ENCODE data around the gene ADAMTSL3.

GRCh38 chr15:83889995-83890394, 236.1 kb downstream of the ADAMTSL3 start:
- TF ChIP-seq EP300 (IDR thresholded peaks at IDR 0.05; ENCODE audit: borderline replicate concordance) (no peak), TAF1 (IDR thresholded peaks at IDR 0.05; ENCODE audit: low read depth) (no peak), RAD21 (IDR thresholded peaks at IDR 0.05; ENCODE audit: low read depth) (no peak), TEAD4 (IDR thresholded peaks at IDR 0.05) (no peak), YY1 (IDR thresholded peaks at IDR 0.05; ENCODE audit: low read depth) (no peak), CREB1 (IDR thresholded peaks at IDR 0.05; ENCODE audit: low read depth) (no peak), CEBPB (IDR thresholded peaks at IDR 0.05) (no peak)
- TF ChIP-seq, protein P1, sequence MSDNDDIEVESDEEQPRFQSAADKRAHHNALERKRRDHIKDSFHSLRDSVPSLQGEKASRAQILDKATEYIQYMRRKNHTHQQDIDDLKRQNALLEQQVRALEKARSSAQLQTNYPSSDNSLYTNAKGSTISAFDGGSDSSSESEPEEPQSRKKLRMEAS (IDR thresholded peaks at IDR 0.05): no peak
- TF ChIP-seq, protein P2, sequence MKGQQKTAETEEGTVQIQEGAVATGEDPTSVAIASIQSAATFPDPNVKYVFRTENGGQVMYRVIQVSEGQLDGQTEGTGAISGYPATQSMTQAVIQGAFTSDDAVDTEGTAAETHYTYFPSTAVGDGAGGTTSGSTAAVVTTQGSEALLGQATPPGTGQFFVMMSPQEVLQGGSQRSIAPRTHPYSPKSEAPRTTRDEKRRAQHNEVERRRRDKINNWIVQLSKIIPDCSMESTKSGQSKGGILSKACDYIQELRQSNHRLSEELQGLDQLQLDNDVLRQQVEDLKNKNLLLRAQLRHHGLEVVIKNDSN (IDR thresholded peaks at IDR 0.05): no peak
